ENCODE data around the gene ARHGEF16.

- TF ChIP-seq CTCF (IDR thresholded peaks at IDR 0.05) (no peak), POLR2A (IDR thresholded peaks at IDR 0.05) (no peak)
Measured at GRCh38 chr1:3461934-3462275, 7.4 kb downstream of the ARHGEF16 start.

Data from esophagus squamous epithelium (tissue), 4 donors.